GM19351 (cell line): ENCODE results near the gene CDC7.

Experiments used
- ATAC-seq: cut with Tn5 transposase; IDR thresholded peaks from one replicate; pipeline ENCODE4 v1.9.1; 2021; ENCODE audit warnings: mild to moderate bottlenecking, moderate library complexity; ENCODE audit not compliant: unreplicated experiment

CDC7 gene

DNA sequence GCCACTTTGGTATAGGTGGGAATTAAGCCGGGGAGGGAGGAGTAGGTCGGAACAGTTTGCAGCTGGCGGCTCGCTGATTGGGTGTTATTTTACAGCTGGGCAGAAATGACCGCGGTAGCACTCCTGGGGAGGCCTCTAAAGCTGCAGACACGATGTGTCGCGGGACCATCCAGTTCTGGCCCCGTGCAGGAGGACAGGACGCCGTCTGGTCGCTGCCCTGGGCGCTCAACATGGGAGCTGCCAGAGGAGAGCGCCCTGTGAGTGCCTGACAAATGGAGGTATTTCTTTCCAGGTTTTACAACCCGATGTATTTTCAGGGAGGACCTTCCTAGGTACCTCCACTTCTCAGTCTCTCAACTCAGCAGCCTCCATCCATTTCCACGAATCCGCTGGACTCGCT, 46.2 kb downstream of the CDC7 start:
- ATAC-seq, result no peak

- no peak for ATAC-seq
These were observed 47.9 kb downstream of the CDC7 start for GRCh38 chr1:91548376-91549040.

DNA sequence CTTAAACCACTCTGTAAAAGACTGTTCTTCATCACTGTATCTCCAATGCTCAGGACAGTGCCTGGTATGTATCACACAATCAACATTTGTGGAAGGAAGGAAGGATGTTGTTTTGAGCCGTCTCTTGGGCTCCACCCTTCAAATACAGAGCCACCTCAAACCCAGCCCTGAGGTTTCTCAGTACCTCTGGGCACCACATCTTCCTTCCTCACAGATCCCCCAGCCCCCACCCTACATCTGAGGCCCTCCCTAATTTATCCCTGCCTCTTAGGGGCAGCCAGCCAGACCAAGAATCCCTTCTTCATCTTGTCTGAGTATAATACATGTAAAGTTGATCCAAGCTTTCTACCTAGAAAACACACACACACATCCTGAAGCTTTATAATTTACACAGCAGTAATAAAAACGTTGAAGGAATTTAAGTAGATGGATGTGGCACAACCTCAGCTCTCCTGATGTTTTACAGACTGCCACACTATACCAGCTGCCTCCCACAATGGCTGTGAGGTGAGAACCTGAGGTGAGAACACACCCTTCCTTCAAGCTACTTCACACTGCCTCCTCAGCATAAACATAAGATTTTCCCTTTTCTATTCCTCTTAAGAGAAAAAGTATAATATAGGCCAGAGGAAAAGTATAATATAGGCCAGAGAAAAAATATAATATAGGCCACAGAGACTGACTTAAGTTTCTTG, 48.5 kb downstream of the CDC7 start:
- ATAC-seq, result no peak

DNA sequence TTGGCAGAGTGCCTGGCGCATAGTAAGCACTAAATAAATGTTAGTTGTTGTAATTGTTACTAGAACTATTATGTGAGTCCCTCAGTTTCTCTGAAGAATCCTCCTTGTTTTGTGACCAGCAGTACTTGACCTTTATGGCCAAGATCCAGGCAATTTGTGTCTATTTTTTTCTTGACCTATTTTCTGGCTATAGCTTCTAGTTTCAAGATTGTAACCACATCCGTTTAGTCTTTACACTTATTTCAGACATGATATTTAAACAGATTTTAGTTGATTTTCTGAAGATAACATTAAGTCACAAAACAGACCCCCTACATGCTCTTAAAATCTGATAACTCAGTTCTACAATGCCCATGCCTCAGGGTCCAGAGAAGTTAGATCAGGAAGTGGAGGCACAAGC, 50.3 kb downstream of the CDC7 start:
- ATAC-seq, result no peak

DNA sequence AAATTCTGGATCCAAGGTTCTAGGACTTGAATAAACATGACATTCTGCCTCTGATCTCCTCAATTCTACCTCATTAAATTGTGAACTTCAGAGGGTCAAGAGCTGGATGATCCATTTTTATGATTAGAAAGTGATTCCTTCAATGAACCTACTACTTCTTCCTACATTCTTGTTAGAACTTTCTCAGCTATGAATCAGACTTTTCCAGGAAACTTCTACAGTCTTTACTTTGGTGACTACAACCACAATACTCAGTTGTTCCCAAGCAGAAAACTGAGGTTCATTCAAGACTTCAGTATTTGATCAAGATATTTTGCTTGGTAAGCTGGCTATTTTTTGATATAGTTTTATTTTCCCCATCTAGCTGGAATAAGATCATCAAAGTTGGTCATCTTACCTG, 51.4 kb downstream of the CDC7 start:
- no peak for ATAC-seq

DNA sequence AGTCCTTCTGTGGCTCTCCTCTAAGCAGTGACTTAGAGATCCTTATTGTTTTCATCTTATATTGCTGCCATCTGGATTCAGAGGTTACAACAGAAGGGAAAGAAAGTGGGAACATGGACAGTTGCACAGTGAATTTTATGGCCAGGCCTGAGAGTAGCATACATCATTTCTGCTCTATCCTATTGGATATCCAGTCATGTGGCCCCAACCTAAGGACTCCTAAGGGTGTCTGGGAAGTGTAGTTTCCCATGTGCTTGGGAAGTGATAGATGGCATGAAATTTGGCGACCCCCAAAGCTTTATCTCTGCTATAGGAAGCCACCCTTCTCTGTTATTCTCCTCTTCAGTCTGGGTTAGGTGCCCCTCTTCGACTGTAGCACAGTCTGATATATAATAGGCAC, 51.9 kb downstream of the CDC7 start:
- ATAC-seq, result no peak

GRCh38 chr1:91553177-91553591, 52.5 kb downstream of the CDC7 start:
- ATAC-seq, result no peak

DNA sequence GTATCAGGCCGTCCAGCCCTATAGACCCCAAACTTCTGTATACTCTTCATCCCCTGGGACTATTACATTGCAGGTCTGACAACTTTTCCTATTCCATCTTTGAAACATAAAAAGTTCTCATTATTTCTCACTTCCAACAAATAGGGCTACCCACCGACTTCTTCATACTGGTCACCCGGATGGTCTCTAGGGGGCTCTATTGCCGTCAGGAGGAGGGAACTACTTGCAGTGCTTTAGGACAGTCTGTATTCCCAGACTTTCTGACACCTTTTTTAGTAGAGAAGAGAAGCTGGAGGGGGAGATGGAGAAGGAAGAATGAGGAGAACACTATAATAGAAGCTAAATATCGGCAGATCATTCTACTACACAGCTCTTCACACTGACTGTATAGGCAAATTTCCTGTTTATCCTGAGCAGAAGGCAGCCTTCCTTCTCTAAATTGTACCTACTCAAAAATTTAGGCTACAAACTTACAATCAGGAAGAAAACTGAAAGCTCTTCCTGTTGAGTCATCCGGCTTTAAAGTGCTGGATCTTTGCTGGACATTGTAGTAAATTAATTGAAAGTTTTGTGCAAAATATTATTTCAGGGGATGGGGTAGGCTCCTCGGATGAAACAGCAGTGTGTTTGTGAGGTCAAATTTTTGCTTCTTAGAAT, 54.6 kb downstream of the CDC7 start:
- no peak for ATAC-seq

DNA sequence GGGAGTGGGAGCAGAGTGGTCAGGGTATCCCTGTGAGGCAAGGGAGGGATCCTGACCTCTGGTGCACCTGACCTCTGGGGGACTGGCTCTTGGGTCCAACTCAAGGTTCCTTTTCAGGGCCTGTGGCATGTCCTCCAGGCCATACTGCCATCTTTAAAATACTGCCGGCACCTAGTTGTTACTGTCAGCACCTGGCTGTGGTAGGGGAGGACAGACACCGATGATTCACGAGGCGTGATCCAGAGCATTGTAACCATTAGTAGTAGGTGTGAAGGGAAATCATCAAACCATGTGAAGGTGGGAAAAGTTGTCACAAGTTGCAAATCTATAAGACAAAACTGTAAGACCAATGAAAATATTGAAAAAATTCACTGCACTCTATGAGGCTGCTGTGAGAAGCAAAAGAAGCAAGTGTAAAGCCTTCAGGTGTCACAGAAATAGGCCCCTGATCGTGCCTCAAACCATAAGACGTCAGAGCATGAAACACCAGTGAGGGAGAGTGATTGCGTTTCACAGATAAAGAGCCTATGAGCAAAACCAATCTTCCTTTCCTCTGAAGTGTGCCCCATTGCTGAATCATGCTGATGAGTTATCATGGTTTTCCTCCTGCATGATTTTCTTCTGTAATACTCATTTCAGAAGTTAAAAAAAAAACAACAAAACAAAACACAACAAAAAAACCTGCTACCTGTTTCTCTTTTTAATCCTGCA, 55.3 kb downstream of the CDC7 start:
- ATAC-seq, result peak; percentile 82

- ATAC-seq, result no peak
These were observed 55.9 kb downstream of the CDC7 start for GRCh38 chr1:91556556-91556955.

DNA sequence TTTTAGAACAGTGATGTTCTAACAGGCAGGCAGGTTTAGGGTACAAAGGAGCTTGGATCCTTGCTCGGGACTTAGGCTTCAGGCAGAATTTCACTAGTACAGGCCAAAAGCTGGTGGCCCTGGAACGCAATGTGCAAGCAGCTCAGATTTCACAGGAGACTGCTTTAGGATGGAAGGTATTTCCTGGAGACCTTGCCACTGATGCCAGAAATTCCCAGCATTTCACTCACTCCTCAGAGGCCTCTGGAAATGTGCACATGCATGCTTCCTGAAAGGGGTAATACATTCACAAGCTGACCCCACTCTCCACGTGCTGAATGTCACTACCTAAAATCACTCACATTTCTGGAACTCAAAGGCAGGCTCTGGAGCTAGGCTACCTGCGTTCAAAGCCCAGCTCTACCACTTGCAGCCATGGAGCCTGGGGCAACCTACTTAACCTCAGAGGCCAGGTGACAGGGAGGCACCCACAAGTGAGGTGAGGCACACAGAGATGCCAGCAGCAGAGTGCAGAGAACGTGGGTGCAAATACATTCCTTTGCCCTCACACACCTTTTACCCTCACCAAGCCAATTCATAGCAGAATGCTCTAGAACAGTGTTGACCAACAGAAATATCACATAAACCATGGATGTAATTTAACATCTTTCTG, 56.5 kb downstream of the CDC7 start:
- ATAC-seq, result no peak

- ATAC-seq, result no peak
These were observed 57.2 kb downstream of the CDC7 start for GRCh38 chr1:91557826-91558225.

- ATAC-seq, result no peak
These were observed 58.5 kb downstream of the CDC7 start for GRCh38 chr1:91559046-91559750.

- no peak for ATAC-seq
These were observed 59.4 kb downstream of the CDC7 start for GRCh38 chr1:91559838-91560565.

GRCh38 chr1:91564888-91565701, 64.4 kb downstream of the CDC7 start:
- no peak for ATAC-seq

GRCh38 chr1:91567583-91567982, 66.9 kb downstream of the CDC7 start:
- ATAC-seq, result no peak

GRCh38 chr1:91568261-91568660, 67.6 kb downstream of the CDC7 start:
- ATAC-seq, result no peak

DNA sequence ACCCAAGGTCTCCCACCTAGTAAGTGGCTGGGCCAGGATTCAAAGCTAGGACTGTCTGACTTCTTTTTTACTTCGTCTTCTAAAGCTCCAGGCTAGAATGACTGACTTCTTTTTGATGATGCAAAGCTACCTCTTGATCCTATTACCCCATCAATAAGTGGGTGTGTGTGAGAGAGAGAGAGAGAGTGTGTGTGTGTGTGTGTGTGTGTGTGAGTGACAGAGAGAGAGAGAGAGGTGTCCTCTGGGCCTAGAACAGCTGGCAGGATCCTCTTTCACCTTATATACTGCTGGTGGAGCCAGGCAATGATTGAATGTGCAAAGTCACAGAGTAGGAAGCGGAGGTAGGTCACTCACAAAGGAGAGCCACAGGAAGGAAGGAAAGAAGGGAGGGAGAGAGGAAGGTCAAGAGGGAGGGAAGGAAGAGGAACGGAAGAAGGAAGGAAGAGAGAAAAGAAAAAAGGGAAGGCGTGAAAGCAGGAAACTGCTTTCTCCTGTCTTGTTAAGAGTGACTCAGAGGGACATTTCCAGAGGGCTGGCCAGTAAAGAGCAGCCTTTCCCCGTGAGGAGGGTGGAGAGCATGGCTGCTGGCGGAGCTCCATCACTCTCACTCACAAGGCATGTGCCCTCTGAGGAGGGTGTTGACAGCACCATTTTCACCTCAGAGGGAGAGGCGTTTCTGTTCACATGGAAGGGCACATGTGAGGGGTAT, 68.9 kb downstream of the CDC7 start:
- ATAC-seq, result no peak

GRCh38 chr1:91570120-91570448, 69.4 kb downstream of the CDC7 start:
- no peak for ATAC-seq
